Measurements from ENCODE around the gene DYNC1H1.
A peak's percentile ranks its signal among the peaks of the same experiment; 100 is the strongest.

Gene DYNC1H1

GRCh38 chr14:101956179-101956885 is 8.0 kb upstream of the DYNC1H1 start:
- POLR2A ChIA-PET = interaction anchor here (3.2 kb wide), 1 partner anchor 8 kb away, joined by 18 read pairs; no protein-coding TSS in a partner anchor
- no peak for DNase-seq (ENCODE audit: extremely low spot score)
- no peak for TF ChIP-seq ARNT (IDR thresholded peaks at IDR 0.05)
- no peak for TF ChIP-seq CTBP1 (IDR thresholded peaks at IDR 0.05; ENCODE audit: borderline replicate concordance)
- no peak for TF ChIP-seq FOXA1 (IDR thresholded peaks at IDR 0.05)
- no peak for TF ChIP-seq HDGF (IDR thresholded peaks at IDR 0.05; ENCODE audit: borderline replicate concordance)
- TF ChIP-seq SP1 (IDR thresholded peaks at IDR 0.05) = no peak
- TF ChIP-seq BHLHE40 (IDR thresholded peaks at IDR 0.05; ENCODE audit: borderline replicate concordance) = no peak
- no peak for TF ChIP-seq LEF1 (IDR thresholded peaks at IDR 0.05; ENCODE audit: borderline replicate concordance)
- TF ChIP-seq SUZ12 (IDR thresholded peaks at IDR 0.05) = no peak
- no peak for TF ChIP-seq TARDBP (IDR thresholded peaks at IDR 0.05)
- no peak for TF ChIP-seq PKNOX1 (IDR thresholded peaks at IDR 0.05)
- TF ChIP-seq NFRKB (IDR thresholded peaks at IDR 0.05) = no peak
- CTCF ChIA-PET = no interaction called here

- ChIA-PET POLR2A (interaction anchor here (3.2 kb wide), 1 partner anchor 9 kb away, joined by 18 read pairs; no protein-coding TSS in a partner anchor), CTCF (interaction anchor here (1.7 kb wide), 1 partner anchor 187 kb away, joined by 7 read pairs; no protein-coding TSS in a partner anchor)
- TF ChIP-seq PKNOX1 (IDR thresholded peaks at IDR 0.05) (no peak), ARNT (IDR thresholded peaks at IDR 0.05) (no peak), HDGF (IDR thresholded peaks at IDR 0.05; ENCODE audit: borderline replicate concordance) (no peak)
- no peak for DNase-seq (ENCODE audit: extremely low spot score)
Measured at GRCh38 chr14:101957406-101958234, 6.8 kb upstream of the DYNC1H1 start.

GRCh38 chr14:101958418-101959180 is 5.8 kb upstream of the DYNC1H1 start:
- DNase-seq (ENCODE audit: extremely low spot score) = no peak
- ChIA-PET CTCF (interaction anchor here (0.6 to 1.7 kb wide), 3 partner anchors 188 to 358 kb away, joined by 4 to 7 read pairs (median 5); no protein-coding TSS in a partner anchor), POLR2A (interaction anchor here (3.2 kb wide), 1 partner anchor 10 kb away, joined by 18 read pairs; no protein-coding TSS in a partner anchor)
- TF ChIP-seq CTBP1 (IDR thresholded peaks at IDR 0.05; ENCODE audit: borderline replicate concordance) = no peak
- TF ChIP-seq SP1 (IDR thresholded peaks at IDR 0.05) = no peak
- TF ChIP-seq PKNOX1 (IDR thresholded peaks at IDR 0.05) = peak; percentile 45; the same call in 1 of the 2 replicates

- no peak for TF ChIP-seq FOXM1 (IDR thresholded peaks at IDR 0.05; ENCODE audit: borderline replicate concordance)
- no peak for TF ChIP-seq SP1 (IDR thresholded peaks at IDR 0.05)
- TF ChIP-seq NFRKB (IDR thresholded peaks at IDR 0.05) = no peak
- TF ChIP-seq BHLHE40 (IDR thresholded peaks at IDR 0.05; ENCODE audit: borderline replicate concordance) = no peak
- TF ChIP-seq ZNF384 (IDR thresholded peaks at IDR 0.05) = no peak
- no peak for TF ChIP-seq LEF1 (IDR thresholded peaks at IDR 0.05; ENCODE audit: borderline replicate concordance)
- no peak for TF ChIP-seq TARDBP (IDR thresholded peaks at IDR 0.05)
- no peak for TF ChIP-seq HDGF (IDR thresholded peaks at IDR 0.05; ENCODE audit: borderline replicate concordance)
- TF ChIP-seq CTBP1 (IDR thresholded peaks at IDR 0.05; ENCODE audit: borderline replicate concordance) = no peak
- no peak for TF ChIP-seq ELF4 (IDR thresholded peaks at IDR 0.05)
- TF ChIP-seq PKNOX1 (IDR thresholded peaks at IDR 0.05) = no peak
- no peak for TF ChIP-seq FOXA1 (IDR thresholded peaks at IDR 0.05)
- no peak for TF ChIP-seq FOXK2 (IDR thresholded peaks at IDR 0.05)
- no peak for TF ChIP-seq SUZ12 (IDR thresholded peaks at IDR 0.05)
- no peak for TF ChIP-seq L3MBTL2 (conservative IDR thresholded peaks at IDR 0.05)
- POLR2A ChIA-PET = interaction anchor here (1.0 to 3.2 kb wide), 2 partner anchors 11 kb away, joined by 5 to 18 read pairs; no protein-coding TSS in a partner anchor
- CTCF ChIA-PET = interaction anchor here (0.7 to 2.6 kb wide), 5 partner anchors 13 to 191 kb away, joined by 3 to 20 read pairs (median 5); no protein-coding TSS in a partner anchor
- no peak for DNase-seq (ENCODE audit: extremely low spot score)
Measured at GRCh38 chr14:101959277-101959676, 5.1 kb upstream of the DYNC1H1 start.

GRCh38 chr14:101960225-101960624 is 4.1 kb upstream of the DYNC1H1 start:
- DNase-seq (ENCODE audit: extremely low spot score) = peak; percentile 45
- POLR2A ChIA-PET = interaction anchor here (1.0 kb wide), 1 partner anchor 12 kb away, joined by 5 read pairs; no protein-coding TSS in a partner anchor
- CTCF ChIA-PET = interaction anchor here (0.6 to 2.6 kb wide), 7 partner anchors 12 to 332 kb away, joined by 3 to 20 read pairs (median 3); no protein-coding TSS in a partner anchor
- peak; percentile 98 for TF ChIP-seq ZNF384 (IDR thresholded peaks at IDR 0.05)
- TF ChIP-seq PKNOX1 (IDR thresholded peaks at IDR 0.05) = no peak
- TF ChIP-seq FOXA1 (IDR thresholded peaks at IDR 0.05) = no peak
